Mucosa of rectum (tissue), 2 donors: ENCODE results near the gene TMEM183A.

Experiments used
- H3K27ac ChIP-seq, 2 donors: one replicate each; pipeline ENCODE4 v1.7.0; 2013; ENCODE audit warnings: inconsistent platforms in 2 of 2, low read depth in 2 of 2, low read length in 2 of 2
- H3K27me3 ChIP-seq, 2 donors: one replicate each; pipeline ENCODE4 v1.7.0; 2013; ENCODE audit warnings: low read length in 2 of 2; ENCODE audit not compliant: control insufficient read depth in 2 of 2, insufficient read depth in 2 of 2
- H3K36me3 ChIP-seq, 2 donors: one replicate each; pipeline ENCODE4 v1.7.0; 2013; ENCODE audit warnings: low read length in 2 of 2; ENCODE audit not compliant: control insufficient read depth in 2 of 2, insufficient read depth in 2 of 2
- H3K4me1 ChIP-seq, 2 donors: one replicate each; pipeline ENCODE4 v1.7.0; 2013; ENCODE audit warnings: low read length in 2 of 2, mild to moderate bottlenecking in 1 of 2; ENCODE audit not compliant: control insufficient read depth in 2 of 2, insufficient read depth in 2 of 2
- H3K4me3 ChIP-seq, 2 donors: one replicate each; pipeline ENCODE4 v1.7.0; 2013; ENCODE audit warnings: low read length in 2 of 2
- H3K9ac ChIP-seq, 2 donors: one replicate each; pipeline ENCODE4 v1.7.0; 2013; ENCODE audit warnings: low read length in 2 of 2, low read depth in 1 of 2, mild to moderate bottlenecking in 1 of 2
- H3K9me3 ChIP-seq, 2 donors: one replicate each; pipeline ENCODE4 v1.7.0; 2013; ENCODE audit warnings: low read length in 2 of 2; ENCODE audit not compliant: control insufficient read depth in 2 of 2
- donor health status: healthy.
- donor health status: Normal muscosa, but diverticular disease.

TMEM183A gene

DNA sequence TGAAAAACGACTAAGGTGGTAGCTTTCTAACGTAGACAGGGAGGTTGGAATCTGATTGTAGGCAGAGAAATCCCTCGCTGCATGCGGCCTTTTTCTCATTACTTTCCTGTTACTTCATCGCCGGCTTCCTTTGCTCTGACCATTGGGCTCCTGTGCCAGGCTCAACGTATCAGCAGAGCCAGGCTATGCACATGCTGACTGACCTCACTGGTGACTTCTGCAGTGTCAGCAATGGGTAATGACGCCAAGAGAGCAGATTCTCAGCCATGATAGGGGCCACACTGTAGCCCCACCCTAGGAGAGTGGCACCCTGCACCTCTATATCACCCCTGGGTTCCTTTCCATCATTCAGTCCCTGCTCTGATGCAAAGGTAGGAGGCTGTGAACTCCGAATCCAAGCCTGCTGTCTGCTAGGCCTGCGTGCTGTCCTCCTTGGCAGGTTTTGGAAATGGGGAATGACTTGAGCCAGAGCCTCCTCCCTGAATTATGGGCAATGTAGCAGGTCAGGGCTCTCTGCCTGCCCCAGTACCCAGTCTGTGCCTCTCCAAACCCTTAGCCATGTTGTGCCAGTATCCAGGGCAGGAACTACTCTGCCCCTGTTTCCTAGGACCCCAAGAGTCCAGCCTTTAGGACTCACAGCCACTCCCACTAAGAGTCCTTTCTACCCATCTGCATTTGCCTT lies 30.5 kb downstream of the TMEM183A start:
- Histone ChIP-seq H3K9ac (no peak overlapping the region), H3K4me3 (no peak overlapping the region), H3K9me3 (no peaks in the 10 kb centered on the region), H3K27ac (no peak overlapping the region), H3K4me1 (no peaks in the 10 kb centered on the region), H3K36me3 (no peaks in the 10 kb centered on the region), H3K27me3 (peaks cover 0 to 4% of the 10 kb centered on the region in 2 donors)

DNA sequence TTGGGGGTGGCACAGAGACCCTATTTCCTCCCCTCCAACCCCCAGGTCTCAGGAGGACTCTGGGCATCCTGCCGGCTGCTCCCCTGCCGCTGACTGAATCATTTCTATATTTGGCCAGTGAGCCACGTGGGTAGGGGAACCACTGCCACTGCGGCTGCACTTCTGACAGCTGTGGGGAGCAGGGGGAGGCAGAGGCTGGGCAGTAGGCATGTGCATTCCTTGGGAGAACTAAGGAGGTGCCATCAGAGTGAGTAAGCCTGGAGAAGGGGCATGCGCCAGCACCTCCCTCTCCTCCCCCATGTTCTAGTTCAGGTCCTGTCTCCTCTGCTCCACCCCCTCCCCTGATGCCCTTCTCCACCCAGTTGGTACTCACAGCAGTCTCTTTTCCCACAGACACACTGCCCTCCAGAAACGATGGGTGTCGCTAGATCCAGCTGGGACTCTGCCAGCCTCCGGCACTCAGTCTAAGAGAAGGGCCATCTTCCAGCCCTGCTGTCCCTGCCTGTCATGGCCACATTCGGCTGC lies 31.1 kb downstream of the TMEM183A start:
- Histone ChIP-seq H3K27me3 (peaks cover 0 to 4% of the 10 kb centered on the region in 2 donors), H3K36me3 (no peaks in the 10 kb centered on the region), H3K9ac (no peak overlapping the region), H3K4me1 (no peaks in the 10 kb centered on the region), H3K4me3 (no peak overlapping the region), H3K27ac (no peak overlapping the region), H3K9me3 (no peaks in the 10 kb centered on the region)

DNA sequence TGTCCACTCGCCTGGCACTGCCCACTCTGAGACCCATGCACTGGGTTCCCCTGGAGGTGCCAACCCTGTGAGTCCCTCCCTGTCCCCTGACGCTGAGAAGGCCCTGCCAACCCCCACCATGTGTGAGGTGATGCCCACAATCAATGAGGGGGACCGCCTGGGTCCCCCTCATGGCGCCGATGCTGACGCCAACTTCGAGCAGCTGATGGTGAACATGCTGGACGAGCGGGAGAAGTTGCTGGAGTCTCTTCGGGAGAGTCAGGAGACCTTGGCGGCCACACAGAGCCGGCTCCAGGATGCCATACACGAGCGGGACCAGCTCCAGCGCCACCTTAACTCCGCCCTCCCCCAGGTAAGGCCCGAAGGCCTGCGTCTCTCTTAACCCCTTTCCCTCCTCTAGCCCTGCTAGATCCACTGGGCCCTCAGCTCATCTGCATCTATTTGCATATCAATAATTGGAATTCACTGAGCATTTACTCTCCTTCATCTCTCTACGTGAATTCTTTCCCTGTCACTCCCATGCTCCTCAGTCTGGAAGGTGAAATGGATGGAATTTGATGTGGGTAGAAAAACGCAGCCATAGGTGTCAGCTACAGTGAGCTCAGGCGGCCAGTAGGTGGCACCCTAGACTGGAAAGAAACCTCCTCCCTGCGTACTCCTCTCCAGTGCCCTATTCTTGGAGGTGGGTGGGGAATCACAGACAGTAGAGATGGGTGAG lies 31.9 kb downstream of the TMEM183A start:
- no peak overlapping the region for H3K9ac ChIP-seq

DNA sequence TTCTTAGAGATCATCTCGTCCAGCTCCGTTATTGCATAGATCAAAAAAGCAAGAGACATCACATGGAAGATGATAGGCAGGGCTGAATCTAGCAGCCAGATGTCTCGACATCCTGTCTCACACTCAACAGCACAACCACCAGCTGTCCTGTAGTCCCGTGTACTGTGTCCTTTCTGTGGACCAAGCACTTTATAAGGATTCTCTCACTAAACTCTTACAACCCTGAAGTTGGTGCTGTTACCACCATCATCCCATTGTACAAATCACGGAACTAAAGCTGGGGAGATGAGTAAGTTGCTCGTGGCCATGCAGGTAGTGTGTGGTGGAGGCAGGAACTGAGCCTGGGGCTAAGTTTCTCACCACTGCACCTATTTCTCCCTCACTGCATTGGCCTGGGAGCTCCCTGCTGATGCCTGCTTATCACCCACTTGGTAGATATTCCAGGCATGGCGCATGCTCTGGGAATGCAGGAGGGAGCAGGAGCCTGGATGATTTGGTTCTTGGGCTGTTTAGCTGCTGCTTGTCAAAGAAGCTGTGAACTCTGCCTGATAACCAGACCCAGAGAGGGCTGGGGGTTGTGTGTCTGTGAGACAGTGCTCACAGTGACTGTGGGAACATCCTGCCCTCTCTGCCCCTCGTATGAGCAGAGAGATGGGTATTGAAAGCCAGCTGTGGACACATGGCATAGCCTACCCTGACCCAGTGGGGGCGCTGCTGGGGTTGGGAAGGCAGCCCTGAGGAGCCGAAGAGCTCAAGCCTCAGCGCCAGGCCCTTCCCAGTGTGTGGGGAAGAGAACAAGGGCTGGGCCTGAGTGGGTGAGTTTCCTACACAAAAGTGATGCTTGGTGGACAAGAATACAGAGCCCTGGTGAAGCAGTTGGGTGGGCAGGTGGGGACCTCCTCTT lies 32.7 kb downstream of the TMEM183A start:
- Histone ChIP-seq H3K9ac (no peak overlapping the region), H3K27ac (no peak overlapping the region)

More for the DNA sequence above, 31.9 kb downstream of the TMEM183A start:
- Histone ChIP-seq H3K36me3 (no peaks in the 10 kb centered on the region), H3K27ac (no peak overlapping the region), H3K4me1 (no peaks in the 10 kb centered on the region), H3K9me3 (no peaks in the 10 kb centered on the region), H3K27me3 (peaks cover 0 to 4% of the 10 kb centered on the region in 2 donors), H3K4me3 (no peak overlapping the region)

DNA sequence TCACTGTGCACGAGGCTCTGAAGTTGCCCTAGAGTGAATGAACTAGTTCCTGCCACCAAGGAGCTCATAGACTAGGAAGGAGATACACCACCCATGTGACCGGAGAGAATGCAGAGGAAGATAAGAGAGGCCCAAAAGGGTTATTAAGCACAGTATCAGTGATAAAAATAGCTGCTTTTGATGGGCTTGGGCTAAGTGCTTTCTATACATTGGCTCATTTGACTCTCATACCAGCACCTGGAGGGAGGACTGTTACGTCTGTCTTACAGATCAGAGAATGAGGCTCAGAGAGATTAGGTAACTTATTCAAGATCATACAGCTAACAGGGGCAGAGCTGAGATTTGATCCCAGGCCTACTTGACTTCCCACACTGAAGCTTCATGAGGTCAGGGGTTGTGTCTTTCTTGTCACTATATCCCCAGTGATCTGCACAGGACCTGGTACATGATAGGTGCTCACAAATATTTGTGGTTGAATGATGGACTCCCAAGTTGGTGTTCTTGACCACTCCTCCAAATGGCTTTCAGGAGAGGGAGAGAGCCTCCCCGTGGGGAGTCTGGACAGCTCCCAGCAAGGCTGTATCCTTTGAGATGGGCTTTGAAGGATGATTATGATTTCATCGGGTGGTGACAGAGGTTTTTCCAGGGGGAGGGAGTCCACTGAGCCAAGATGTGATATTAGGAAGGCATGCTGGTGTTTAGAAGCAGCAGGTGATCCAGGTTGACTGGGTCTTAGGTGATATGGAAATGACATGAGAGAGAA lies 33.5 kb downstream of the TMEM183A start:
- Histone ChIP-seq H3K36me3 (no peaks in the 10 kb centered on the region), H3K9me3 (no peaks in the 10 kb centered on the region), H3K4me3 (no peak overlapping the region), H3K27ac (no peak overlapping the region), H3K9ac (no peak overlapping the region), H3K27me3 (peaks cover 0 to 6% of the 10 kb centered on the region in 2 donors), H3K4me1 (no peaks in the 10 kb centered on the region)

More for the DNA sequence above, 32.7 kb downstream of the TMEM183A start:
- Histone ChIP-seq H3K27me3 (peaks cover 0 to 6% of the 10 kb centered on the region in 2 donors), H3K4me3 (no peak overlapping the region), H3K9me3 (no peaks in the 10 kb centered on the region), H3K36me3 (no peaks in the 10 kb centered on the region), H3K4me1 (no peaks in the 10 kb centered on the region)

DNA sequence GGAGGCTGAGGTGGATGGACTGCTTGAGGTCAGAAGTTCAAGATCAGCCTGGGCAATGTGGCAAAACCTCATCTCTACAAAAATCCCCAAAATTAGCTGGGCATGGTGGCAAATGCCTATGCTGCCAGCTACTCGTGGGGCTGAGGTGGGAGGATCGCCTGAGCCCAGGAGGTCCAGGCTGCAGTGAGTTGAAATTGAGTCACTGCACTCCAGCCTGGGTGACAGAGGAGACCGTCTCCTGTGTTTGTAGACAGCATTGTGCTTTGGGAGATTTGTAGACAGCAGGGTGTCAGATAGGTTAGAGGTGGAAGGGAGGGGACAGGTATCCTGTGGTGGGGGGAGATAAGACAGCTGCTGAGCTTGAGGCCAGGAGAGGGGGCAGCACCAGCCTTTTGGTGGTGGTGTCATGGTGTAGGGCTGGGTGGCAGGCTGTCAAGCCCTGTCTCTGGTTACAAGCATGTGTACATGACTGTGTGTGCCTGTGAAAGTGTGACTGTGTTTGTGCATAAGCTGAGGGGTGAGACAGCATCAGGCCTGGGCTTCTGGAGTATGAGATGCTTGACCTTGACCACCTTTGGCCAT lies 34.3 kb downstream of the TMEM183A start:
- peaks cover 2 to 6% of the 10 kb centered on the region in 2 donors for H3K27me3 ChIP-seq
- H3K36me3 ChIP-seq: no peaks in the 10 kb centered on the region
- no peak overlapping the region for H3K27ac ChIP-seq
- no peak overlapping the region for H3K4me3 ChIP-seq
- no peaks in the 10 kb centered on the region for H3K9me3 ChIP-seq
- H3K9ac ChIP-seq: no peak overlapping the region
- no peaks in the 10 kb centered on the region for H3K4me1 ChIP-seq

DNA sequence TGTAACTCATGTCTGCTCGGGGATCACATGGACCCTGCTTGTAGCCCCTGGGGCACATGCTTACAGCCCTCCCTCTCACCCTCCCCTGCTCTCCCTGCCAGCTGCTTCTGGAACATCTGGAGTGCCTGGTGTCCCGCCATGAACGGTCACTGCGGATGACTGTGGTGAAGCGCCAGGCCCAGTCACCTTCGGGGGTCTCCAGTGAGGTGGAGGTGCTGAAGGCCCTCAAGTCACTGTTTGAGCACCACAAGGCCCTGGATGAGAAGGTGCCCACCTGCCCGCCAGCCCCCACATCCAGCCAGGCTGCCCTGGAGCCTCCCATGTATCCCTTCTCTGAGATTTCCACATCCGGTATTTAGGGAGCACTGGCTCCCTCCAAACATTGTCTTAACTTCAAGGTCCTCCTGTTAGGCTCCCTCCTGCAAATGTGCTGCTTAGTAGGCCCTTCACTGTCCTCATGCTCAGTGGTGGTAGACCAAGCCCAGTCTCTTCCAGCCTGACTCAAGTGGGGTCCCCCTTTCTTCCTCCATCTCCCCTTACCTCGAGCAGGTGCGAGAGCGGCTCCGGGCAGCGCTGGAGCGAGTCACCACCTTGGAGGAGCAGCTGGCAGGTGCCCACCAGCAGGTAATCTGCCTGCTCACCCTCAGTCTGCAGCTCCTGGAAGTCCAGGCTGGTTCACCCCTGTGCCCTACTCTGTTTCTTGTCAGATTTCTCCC lies 36.8 kb downstream of the TMEM183A start:
- no peak overlapping the region for H3K9ac ChIP-seq
- H3K27me3 ChIP-seq: peaks cover 2% of the 10 kb centered on the region in 2 donors
- no peak overlapping the region for H3K4me3 ChIP-seq
- no peaks in the 10 kb centered on the region for H3K4me1 ChIP-seq
- no peaks in the 10 kb centered on the region for H3K9me3 ChIP-seq
- no peaks in the 10 kb centered on the region for H3K36me3 ChIP-seq
- no peak overlapping the region for H3K27ac ChIP-seq

DNA sequence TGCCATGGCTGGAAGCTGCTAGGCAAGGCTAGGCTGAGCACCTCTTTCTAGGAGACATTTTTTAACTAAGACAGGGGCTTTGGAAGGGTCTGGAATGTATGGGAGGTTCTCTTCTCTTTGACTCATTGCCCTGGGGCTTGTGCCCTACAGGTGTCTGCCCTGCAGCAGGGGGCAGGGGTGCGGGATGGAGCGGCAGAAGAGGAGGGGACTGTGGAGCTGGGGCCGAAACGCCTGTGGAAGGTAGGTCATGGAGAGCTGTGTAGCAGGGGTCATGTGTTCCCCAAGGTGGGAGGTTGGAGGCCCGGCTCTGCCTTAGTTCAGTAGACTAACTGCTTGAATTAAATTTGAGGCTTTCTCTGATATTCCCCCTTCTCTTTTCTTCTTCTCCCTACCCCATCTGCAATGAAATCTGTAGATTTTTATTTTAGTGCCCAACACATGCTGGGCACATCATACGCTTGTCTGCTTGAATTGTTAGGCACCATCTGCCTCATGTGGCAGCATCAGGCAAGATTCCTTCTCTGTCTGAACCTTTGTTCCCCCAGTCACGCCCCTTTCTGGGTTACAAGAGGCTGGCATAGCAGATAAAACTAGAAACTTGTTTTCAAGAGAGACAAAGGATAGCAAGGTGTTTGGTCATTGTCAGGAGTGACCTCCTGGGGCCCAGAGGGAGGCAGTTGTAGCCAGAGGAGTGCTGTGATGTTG lies 37.5 kb downstream of the TMEM183A start:
- no peaks in the 10 kb centered on the region for H3K36me3 ChIP-seq
- H3K27me3 ChIP-seq: peaks cover 2% of the 10 kb centered on the region in 2 donors
- H3K9ac ChIP-seq: no peak overlapping the region
- H3K4me3 ChIP-seq: no peak overlapping the region
- no peaks in the 10 kb centered on the region for H3K4me1 ChIP-seq
- H3K27ac ChIP-seq: no peak overlapping the region
- H3K9me3 ChIP-seq: no peaks in the 10 kb centered on the region
